ENCODE data around the gene PKDCC. TPM values are rescaled to one million over a fixed set of nuclear protein-coding genes. Genes with fewer than 3 reads are reported as not detected.

Gene PKDCC
- total RNA-seq, 1 donor from 2014 or later, result 8.5 TPM

DNA sequence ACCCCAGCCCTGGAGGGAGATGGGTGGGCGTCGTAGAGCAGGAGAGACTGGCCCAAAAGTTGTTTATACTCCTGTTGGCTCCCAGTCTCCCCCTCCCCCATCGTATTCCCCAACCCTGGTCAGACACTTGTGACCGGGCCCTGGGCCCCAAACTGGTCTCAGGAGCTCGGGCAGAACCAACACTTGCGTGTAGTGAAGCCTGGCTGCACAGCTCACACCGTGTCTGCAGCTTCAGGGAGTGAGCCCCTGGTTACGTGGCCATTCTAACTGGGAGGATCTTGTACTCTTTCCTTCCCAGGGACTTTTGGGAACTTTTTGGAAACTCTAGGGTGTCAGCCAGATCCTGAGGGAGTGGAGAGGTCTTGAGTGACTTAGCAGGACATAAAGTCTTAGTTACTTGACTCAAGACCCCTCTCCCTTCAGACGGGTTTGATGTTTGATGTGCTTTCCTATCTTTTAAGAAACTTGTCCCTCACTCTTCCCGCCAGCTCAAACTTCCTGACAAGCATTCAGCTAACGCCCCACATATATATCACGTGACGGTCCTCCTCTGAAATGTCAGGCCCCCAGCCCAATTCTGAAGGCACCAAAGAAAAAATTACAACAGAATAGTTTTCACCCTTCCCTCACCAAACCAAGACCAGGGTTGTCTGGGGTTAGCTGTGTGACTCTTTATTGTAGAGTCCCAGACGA is 2.3 kb downstream of the PKDCC start:
- DNase-seq (ENCODE audit: low read depth), result no peak
- Histone ChIP-seq H3K36me3 (ENCODE audit: control insufficient read depth, insufficient read depth, low read length) (no peaks in the 10 kb centered on the region), H3K27me3 (ENCODE audit: control insufficient read depth, insufficient read depth, low read length) (peaks cover 4% of the 10 kb centered on the region), H3K4me3 (ENCODE audit: low read depth, low read length) (peak overlapping the region; percentile 51)
- TF ChIP-seq, protein P1, sequence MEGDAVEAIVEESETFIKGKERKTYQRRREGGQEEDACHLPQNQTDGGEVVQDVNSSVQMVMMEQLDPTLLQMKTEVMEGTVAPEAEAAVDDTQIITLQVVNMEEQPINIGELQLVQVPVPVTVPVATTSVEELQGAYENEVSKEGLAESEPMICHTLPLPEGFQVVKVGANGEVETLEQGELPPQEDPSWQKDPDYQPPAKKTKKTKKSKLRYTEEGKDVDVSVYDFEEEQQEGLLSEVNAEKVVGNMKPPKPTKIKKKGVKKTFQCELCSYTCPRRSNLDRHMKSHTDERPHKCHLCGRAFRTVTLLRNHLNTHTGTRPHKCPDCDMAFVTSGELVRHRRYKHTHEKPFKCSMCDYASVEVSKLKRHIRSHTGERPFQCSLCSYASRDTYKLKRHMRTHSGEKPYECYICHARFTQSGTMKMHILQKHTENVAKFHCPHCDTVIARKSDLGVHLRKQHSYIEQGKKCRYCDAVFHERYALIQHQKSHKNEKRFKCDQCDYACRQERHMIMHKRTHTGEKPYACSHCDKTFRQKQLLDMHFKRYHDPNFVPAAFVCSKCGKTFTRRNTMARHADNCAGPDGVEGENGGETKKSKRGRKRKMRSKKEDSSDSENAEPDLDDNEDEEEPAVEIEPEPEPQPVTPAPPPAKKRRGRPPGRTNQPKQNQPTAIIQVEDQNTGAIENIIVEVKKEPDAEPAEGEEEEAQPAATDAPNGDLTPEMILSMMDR (IDR thresholded peaks at IDR 0.05; ENCODE audit: insufficient read depth, low read length, poor library complexity, severe bottlenecking), result no peak

DNA sequence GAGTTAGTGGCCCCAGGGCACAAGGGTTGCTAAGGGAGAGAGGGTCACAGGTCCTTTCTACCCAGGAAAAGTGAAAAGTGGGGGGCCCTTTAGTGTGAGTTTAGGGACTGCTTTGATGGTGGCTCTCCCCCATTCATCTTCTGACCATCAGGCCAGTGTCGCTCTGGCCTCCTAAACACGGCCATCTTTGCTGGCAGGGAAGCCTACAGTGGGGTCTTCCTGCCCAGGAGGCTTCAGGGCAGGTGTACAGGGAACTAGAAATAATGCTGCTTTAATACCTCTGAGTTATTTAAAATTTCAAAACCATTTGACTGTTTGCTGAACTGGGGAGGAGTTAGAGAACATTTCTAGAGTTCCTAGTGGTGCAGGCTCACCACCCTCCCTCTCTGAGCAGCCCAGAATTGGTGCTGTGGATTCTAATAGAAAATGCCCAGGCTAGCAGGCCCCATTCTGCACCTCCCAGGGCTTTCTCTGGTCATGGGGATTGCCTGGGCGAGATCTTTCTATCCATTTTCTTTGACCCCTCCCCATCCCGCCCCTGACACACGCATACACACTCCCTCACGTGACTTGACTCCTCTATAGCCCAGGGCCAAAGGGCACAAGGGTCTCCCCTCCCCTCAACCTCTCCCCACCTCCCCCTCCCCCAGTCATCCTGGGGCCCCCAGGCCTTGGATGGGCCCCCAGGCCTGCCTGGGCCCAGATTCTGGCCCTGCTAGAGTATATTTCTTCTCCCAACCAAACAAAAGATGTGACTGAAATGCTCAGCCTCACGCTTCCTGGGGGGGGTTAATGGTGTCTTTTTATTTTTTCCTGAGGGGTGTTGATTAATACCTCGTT is 3.1 kb downstream of the PKDCC start:
- H3K27me3 ChIP-seq (ENCODE audit: control insufficient read depth, insufficient read depth, low read length), result peaks cover 4% of the 10 kb centered on the region
- peaks cover 1% of the 10 kb centered on the region for H3K36me3 ChIP-seq (ENCODE audit: control insufficient read depth, insufficient read depth, low read length)
- DNase-seq (ENCODE audit: low read depth), result no peak
- TF ChIP-seq, protein P1 (IDR thresholded peaks at IDR 0.05; ENCODE audit: insufficient read depth, low read length, poor library complexity, severe bottlenecking), result no peak
- peak overlapping the region; percentile 51 for H3K4me3 ChIP-seq (ENCODE audit: low read depth, low read length)

DNA sequence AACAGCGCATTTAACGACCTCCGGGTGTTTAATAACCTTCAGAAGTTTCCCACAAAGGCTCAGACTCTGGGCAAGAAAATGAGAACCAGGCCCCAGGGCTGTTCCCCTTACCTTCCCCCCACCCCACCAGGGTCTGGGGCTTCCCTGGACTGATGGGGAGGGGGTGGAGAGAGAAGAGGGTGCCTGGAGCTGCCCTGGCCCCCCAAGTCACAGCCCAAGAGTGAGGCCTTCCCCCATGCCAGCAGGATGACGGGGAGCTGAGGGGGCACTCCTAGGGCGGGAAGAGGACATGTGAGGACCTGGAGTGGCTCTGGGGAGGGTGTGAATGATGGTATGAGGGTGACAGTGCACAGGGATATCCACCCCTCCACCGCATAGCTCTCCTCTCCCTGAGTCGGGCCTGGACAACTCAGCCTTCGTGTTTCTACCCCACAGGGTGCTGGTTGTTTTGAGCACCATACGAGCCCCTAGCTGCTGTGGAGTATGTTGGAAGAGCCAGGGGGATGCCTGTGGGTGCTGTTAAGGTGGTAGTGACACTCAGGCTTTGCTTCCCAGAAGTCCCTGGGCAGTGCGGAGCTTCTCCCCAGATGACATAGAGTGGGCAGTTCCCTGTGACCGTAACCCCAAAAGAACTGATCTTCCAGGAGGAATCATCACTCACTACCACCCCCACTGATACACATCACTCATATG is 3.9 kb downstream of the PKDCC start:
- TF ChIP-seq, protein P1 (IDR thresholded peaks at IDR 0.05; ENCODE audit: insufficient read depth, low read length, poor library complexity, severe bottlenecking), result no peak
- H3K27me3 ChIP-seq (ENCODE audit: control insufficient read depth, insufficient read depth, low read length), result peaks cover 4% of the 10 kb centered on the region
- no peak for DNase-seq (ENCODE audit: low read depth)
- H3K4me3 ChIP-seq (ENCODE audit: low read depth, low read length), result no peak overlapping the region
- peaks cover 1% of the 10 kb centered on the region for H3K36me3 ChIP-seq (ENCODE audit: control insufficient read depth, insufficient read depth, low read length)

DNA sequence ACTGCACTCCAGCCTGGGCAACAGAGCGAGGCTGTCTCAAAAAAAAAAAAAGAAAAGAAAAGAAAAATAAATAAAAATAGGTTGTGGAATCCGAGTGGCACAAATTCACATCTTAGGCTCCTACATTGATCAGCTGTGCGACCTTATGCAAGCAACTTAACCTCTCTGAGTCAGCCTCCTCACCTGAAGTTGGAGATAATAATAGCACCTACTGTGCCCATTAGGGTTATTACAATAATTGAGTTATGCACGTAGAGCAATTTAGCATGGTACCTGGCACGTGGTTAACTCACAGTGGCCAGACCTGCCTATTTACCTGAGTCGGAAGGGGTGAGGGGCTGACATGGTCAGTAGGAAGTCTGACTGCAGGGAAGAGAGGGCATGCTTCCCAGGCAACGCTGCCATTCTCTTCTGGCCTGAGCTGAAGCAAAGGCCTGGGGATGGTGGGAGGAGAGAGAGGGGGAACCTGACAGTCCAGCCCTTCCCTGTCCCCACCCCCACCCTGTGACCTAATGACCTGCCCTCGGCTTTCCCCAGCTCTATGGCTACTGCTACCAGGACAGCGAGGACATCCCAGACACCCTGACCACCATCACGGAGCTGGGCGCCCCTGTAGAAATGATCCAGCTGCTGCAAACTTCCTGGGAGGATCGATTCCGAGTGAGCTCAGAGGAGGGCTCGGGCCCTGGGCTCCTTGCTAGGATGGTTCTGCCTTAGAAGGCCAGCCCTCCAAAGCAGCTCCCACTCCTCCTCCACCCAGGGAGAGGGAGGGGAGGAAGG is 5.1 kb downstream of the PKDCC start:
- Histone ChIP-seq H3K36me3 (ENCODE audit: control insufficient read depth, insufficient read depth, low read length) (peaks cover 4% of the 10 kb centered on the region), H3K4me3 (ENCODE audit: low read depth, low read length) (no peak overlapping the region), H3K27me3 (ENCODE audit: control insufficient read depth, insufficient read depth, low read length) (no peaks in the 10 kb centered on the region)
- TF ChIP-seq, protein P1 (IDR thresholded peaks at IDR 0.05; ENCODE audit: insufficient read depth, low read length, poor library complexity, severe bottlenecking), result no peak
- no peak for DNase-seq (ENCODE audit: low read depth)

DNA sequence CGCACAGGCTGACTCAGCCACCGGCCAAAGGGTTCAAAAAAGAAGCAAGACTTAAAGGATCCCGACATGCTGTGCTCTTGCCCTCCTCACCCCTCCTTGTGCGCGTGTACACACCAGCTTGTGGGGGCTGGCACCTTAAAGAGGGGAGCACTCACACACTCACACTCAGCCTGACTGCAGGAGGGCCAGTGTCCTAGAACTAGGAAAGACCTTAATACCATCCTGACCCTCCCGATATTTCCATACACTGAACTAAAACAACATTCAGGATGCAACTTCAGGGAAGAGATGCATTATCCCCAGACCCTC is 5.6 kb downstream of the PKDCC start:
- TF ChIP-seq, protein P1 (IDR thresholded peaks at IDR 0.05; ENCODE audit: insufficient read depth, low read length, poor library complexity, severe bottlenecking), result no peak
- H3K4me3 ChIP-seq (ENCODE audit: low read depth, low read length), result no peak overlapping the region

More for the DNA sequence above, 5.6 kb downstream of the PKDCC start:
- Histone ChIP-seq H3K36me3 (ENCODE audit: control insufficient read depth, insufficient read depth, low read length) (peaks cover 4% of the 10 kb centered on the region), H3K27me3 (ENCODE audit: control insufficient read depth, insufficient read depth, low read length) (no peaks in the 10 kb centered on the region)
- no peak for DNase-seq (ENCODE audit: low read depth)
